Activated CD4-positive, alpha-beta T cell treated with anti-CD3 and anti-CD28 coated beads for 1 hour (primary cell): ENCODE data around the gene PLPP6.

Experiments
- DNase-seq: peaks from one replicate; pipeline ENCODE4 v3.0.0-alpha.2; 2020

Gene PLPP6

DNA sequence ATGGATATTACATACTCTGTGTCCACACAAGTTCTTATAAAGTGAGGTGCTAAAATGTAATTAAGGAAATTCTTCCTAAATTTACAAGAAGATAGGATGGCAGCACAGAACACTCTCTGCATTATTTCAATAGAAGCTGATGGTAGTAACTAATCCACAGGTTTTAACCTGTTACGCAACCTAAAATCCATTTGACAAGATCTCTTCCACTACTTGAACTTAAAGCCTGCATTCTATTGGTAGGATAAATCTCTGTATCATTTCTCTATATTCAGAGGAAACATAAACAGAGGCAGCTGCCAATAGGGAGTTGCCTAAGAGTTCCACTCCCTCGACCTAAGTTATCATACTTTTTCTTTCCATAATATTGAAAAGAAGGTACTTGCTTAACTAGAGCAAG is 38.8 kb downstream of the PLPP6 start:
- DNase-seq: no peak

GRCh38 chr9:4701526-4701925 is 39.4 kb downstream of the PLPP6 start:
- DNase-seq: no peak

- no peak for DNase-seq
These were observed 42.0 kb downstream of the PLPP6 start for GRCh38 chr9:4704129-4704528.

- DNase-seq: no peak
These were observed 43.9 kb downstream of the PLPP6 start for GRCh38 chr9:4706021-4706420.

DNA sequence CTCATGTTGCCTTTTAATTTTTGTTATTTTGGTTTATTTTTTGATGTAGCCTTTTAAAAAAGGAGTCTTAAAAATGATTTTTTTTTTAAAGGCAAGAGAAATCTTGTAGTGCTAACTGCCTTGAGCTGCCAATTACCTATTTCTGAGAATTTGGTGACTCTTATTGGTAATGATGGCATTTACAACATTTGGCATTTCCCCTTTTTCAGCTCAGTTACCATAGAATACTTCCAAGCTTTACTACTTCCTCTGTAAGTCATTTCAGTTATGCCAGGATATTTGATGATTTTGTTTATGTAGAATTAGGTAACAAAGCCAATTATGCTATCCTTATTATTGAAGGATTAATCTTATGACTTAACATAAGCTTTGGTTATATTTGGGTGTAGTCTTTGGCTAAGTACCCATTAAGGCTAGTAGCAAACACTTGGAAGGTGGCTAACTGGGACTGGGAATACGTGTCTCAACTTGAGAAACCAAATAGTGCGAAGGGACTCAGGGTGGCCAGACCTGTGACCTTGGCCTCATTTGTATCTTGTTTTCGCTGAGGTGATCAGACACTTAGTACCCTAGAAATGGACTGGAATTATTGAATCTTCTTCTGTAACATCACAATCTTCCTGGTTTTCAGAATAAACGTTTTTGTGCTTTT is 45.0 kb downstream of the PLPP6 start:
- no peak for DNase-seq

DNA sequence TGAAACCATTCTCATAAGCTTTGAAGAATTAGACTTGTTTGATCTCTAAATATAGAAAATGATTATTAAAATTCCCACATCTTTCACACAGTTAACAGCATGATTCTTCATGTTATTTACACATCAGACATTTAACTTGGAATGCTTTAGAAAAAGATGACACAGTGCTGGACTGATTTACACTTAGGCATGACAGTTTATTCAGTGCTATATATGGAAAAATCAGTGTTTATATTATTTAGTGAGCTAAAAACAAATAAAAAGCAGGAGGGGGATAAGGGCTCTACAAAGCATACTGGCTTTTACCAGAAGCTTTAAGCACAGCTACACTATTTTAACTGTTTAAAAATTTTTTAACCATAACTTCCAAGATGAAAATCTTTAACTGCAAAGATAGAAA is 47.3 kb downstream of the PLPP6 start:
- no peak for DNase-seq

- DNase-seq: no peak
These were observed 51.8 kb downstream of the PLPP6 start for GRCh38 chr9:4713849-4714248.

- DNase-seq: no peak
These were observed 52.3 kb downstream of the PLPP6 start for GRCh38 chr9:4714266-4715016.
